ENCODE results near the gene CDIPT.
"Not testable (repeated sequence)": the region's sequence is repeated elsewhere in the genome, so short reads cannot be mapped to it uniquely, and the experiment has no call there.

The CDIPT gene

GRCh38 chr16:29896841-29897240 is 33.8 kb upstream of the CDIPT start:
- no peak for DNase-seq

- DNase-seq, result no peak
Measured at GRCh38 chr16:29894352-29894751, 31.3 kb upstream of the CDIPT start.

- no peak for DNase-seq
Measured at GRCh38 chr16:29893553-29893952, 30.5 kb upstream of the CDIPT start.

- DNase-seq, result no peak
Measured at GRCh38 chr16:29892458-29892813, 29.4 kb upstream of the CDIPT start.

GRCh38 chr16:29891525-29892457 is 28.8 kb upstream of the CDIPT start:
- DNase-seq, result no peak

- DNase-seq, result not testable (repeated sequence)
Measured at GRCh38 chr16:29889372-29889771, 26.3 kb upstream of the CDIPT start.

GRCh38 chr16:29883987-29884386 is 21.0 kb upstream of the CDIPT start:
- DNase-seq, result no peak

- no peak for DNase-seq
Measured at GRCh38 chr16:29881050-29881449, 18.0 kb upstream of the CDIPT start.

GRCh38 chr16:29878172-29878571 is 15.1 kb upstream of the CDIPT start:
- no peak for DNase-seq

- DNase-seq, result peak in 2 of 5 donors; percentile 32 to 59
Measured at GRCh38 chr16:29877266-29877961, 14.4 kb upstream of the CDIPT start.

- peak in 1 of 5 donors; percentile 28 for DNase-seq
Measured at GRCh38 chr16:29876594-29877249, 13.7 kb upstream of the CDIPT start.

- no peak for DNase-seq
Measured at GRCh38 chr16:29876217-29876593, 13.2 kb upstream of the CDIPT start.

GRCh38 chr16:29875206-29875605 is 12.2 kb upstream of the CDIPT start:
- DNase-seq, result no peak

GRCh38 chr16:29873319-29873718 is 10.3 kb upstream of the CDIPT start:
- no peak for DNase-seq

- DNase-seq, result no peak
Measured at GRCh38 chr16:29871822-29872546, 9.0 kb upstream of the CDIPT start.

- not testable (repeated sequence) for DNase-seq
Measured at GRCh38 chr16:29869067-29869466, 6.0 kb upstream of the CDIPT start.

GRCh38 chr16:29868396-29869009 is 5.5 kb upstream of the CDIPT start:
- DNase-seq, result no peak

GRCh38 chr16:29864205-29864604 is 1.2 kb upstream of the CDIPT start:
- DNase-seq, result no peak

- no peak for DNase-seq
Measured at GRCh38 chr16:29863669-29863984, 601 bp upstream of the CDIPT start.

GRCh38 chr16:29862383-29862883 is 593 bp downstream of the CDIPT start:
- no peak for DNase-seq

- DNase-seq, result no peak
Measured at GRCh38 chr16:29860218-29860617, 2.8 kb downstream of the CDIPT start.

GRCh38 chr16:29858974-29859373 is 4.1 kb downstream of the CDIPT start:
- DNase-seq, result no peak
